A673 (cell line): ENCODE data around the gene PMEPA1.

Experiments
- EZH2 ChIP-seq: fragments of 200-600 bp; sonication (generic); IDR thresholded peaks from 2 replicates; pipeline ENCODE4 v1.6.1; 2017; ENCODE audit warnings: borderline replicate concordance, low read depth, mild to moderate bottlenecking, mixed read lengths, antibody characterized with exemption, low read length; ENCODE audit not compliant: poor library complexity, severe bottlenecking
- TF ChIP-seq, protein P1 (sequence below): fragments of 300-800, 200-600 bp; sonication (generic); conservative IDR thresholded peaks from 2 replicates; pipeline ENCODE4 v1.5.1; 2017; ENCODE audit warnings: low read depth, mild to moderate bottlenecking, antibody characterized with exemption, low read length, moderate library complexity, mixed read lengths

DNA sequence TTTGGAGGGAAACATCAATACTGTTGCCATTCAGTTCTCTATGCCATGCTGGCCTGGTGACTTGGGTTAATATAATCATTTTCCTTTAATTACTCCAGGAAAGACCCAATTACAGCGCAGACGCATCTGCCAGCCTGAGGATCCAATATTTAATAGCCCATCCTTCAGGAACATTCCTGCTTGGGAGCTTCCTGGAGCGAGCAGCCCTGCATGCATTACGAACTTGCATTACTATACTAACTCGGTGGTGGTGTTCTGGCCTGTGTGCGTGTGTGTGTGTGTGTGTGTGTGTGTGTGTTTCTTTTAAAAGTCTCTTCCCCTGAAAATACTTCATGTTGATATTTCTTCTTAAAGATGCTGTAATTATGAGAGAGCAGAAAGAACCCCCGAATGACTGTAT is 26.5 kb downstream of the PMEPA1 start:
- TF ChIP-seq, protein P1, sequence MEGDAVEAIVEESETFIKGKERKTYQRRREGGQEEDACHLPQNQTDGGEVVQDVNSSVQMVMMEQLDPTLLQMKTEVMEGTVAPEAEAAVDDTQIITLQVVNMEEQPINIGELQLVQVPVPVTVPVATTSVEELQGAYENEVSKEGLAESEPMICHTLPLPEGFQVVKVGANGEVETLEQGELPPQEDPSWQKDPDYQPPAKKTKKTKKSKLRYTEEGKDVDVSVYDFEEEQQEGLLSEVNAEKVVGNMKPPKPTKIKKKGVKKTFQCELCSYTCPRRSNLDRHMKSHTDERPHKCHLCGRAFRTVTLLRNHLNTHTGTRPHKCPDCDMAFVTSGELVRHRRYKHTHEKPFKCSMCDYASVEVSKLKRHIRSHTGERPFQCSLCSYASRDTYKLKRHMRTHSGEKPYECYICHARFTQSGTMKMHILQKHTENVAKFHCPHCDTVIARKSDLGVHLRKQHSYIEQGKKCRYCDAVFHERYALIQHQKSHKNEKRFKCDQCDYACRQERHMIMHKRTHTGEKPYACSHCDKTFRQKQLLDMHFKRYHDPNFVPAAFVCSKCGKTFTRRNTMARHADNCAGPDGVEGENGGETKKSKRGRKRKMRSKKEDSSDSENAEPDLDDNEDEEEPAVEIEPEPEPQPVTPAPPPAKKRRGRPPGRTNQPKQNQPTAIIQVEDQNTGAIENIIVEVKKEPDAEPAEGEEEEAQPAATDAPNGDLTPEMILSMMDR: no peak
- no peak for TF ChIP-seq EZH2
